GM18951 (cell line): Measurements from ENCODE around the gene MKI67.
"Not testable (repeated sequence)": the region's sequence is repeated elsewhere in the genome, so short reads cannot be mapped to it uniquely, and the experiment has no call there.

Experiments used
- POLR2A ChIP-seq: IDR thresholded peaks from 4 replicates; pipeline ENCODE4 v1.6.1; 2011; ENCODE audit warnings: mild to moderate bottlenecking; ENCODE audit not compliant: insufficient read length, insufficient read depth; ENCODE audit errors: extremely low read depth
- in situ Hi-C: fragments of 300-500 bp; cut with MboI; formaldehyde crosslinking; loops from one replicate; pipeline ENCODE4 v1.12.0; 2022; ENCODE audit warnings: low sequenced_read_pairs, mixed read lengths, inconsistent platforms; ENCODE audit not compliant: unreplicated experiment

MKI67 gene

GRCh38 chr10:128158021-128158795 is 32.0 kb upstream of the MKI67 start:
- no peak for TF ChIP-seq POLR2A
- in situ Hi-C loops = no loop called here

- in situ Hi-C loops = no loop called here
- TF ChIP-seq POLR2A = no peak
Observed at GRCh38 chr10:128156999-128157755, 31.0 kb upstream of the MKI67 start.

GRCh38 chr10:128152741-128153580 is 26.7 kb upstream of the MKI67 start:
- no peak for TF ChIP-seq POLR2A
- in situ Hi-C loops = no loop called here

- in situ Hi-C loops = no loop called here
- no peak for TF ChIP-seq POLR2A
Observed at GRCh38 chr10:128151031-128151430, 24.8 kb upstream of the MKI67 start.

GRCh38 chr10:128150561-128150960 is 24.3 kb upstream of the MKI67 start:
- TF ChIP-seq POLR2A = no peak
- in situ Hi-C loops = no loop called here

- no peak for TF ChIP-seq POLR2A
- in situ Hi-C loops = no loop called here
Observed at GRCh38 chr10:128150045-128150493, 23.8 kb upstream of the MKI67 start.

GRCh38 chr10:128149267-128150014 is 23.2 kb upstream of the MKI67 start:
- in situ Hi-C loops = no loop called here
- no peak for TF ChIP-seq POLR2A

- no peak for TF ChIP-seq POLR2A
- in situ Hi-C loops = no loop called here
Observed at GRCh38 chr10:128147669-128148068, 21.4 kb upstream of the MKI67 start.

- in situ Hi-C loops = no loop called here
- TF ChIP-seq POLR2A = no peak
Observed at GRCh38 chr10:128147064-128147463, 20.8 kb upstream of the MKI67 start.

GRCh38 chr10:128144547-128144946 is 18.3 kb upstream of the MKI67 start:
- no peak for TF ChIP-seq POLR2A
- in situ Hi-C loops = no loop called here

GRCh38 chr10:128143531-128143930 is 17.3 kb upstream of the MKI67 start:
- in situ Hi-C loops = no loop called here
- TF ChIP-seq POLR2A = no peak

GRCh38 chr10:128140425-128140824 is 14.2 kb upstream of the MKI67 start:
- in situ Hi-C loops = no loop called here
- no peak for TF ChIP-seq POLR2A

- in situ Hi-C loops = not testable (repeated sequence)
Observed at GRCh38 chr10:128138429-128138828, 12.2 kb upstream of the MKI67 start.

- TF ChIP-seq POLR2A = no peak
Observed at GRCh38 chr10:128137877-128138276, 11.7 kb upstream of the MKI67 start.

More at GRCh38 chr10:128137877-128138276, 11.7 kb upstream of the MKI67 start:
- in situ Hi-C loops = no loop called here
